ENCODE data around the gene PTPRM. TPM values are rescaled to one million over a fixed set of nuclear protein-coding genes. Genes with fewer than 3 reads are reported as not detected.

PTPRM gene
- total RNA-seq, 1 experiment from 2014 or later, result 6.2 TPM

DNA sequence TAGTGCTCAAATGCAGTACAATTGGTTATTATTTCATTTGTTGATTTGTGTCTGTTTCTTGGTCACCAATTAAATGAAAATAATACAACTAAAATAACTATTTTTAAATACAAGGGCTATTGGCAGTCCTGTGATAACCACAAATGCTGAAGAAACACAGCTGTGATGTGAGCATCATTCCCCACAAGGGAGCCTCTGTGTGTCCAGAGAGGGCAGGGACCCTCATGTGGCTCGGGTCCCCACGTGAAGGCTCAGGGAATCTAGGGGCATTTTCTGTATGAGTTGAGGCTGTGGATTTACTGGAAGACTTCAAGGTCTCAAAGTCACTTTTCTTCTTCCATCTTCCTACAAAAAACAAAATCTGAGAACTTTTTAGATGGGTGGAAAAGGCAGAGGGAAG, 726.1 kb downstream of the PTPRM start:
- H4K8ac ChIP-seq (replicated peaks; ENCODE audit: insufficient read length, low read depth, low read length), result no peak overlapping the region
- H4K20me1 ChIP-seq (ENCODE audit: control insufficient read depth, insufficient read depth, insufficient read length), result no peaks in the 10 kb centered on the region
- H3T11ph ChIP-seq (ENCODE audit: low read length), result no peak overlapping the region
- no peak overlapping the region for H3K23ac ChIP-seq (ENCODE audit: insufficient read length, low read depth, low read length)
- H4K91ac ChIP-seq (ENCODE audit: insufficient read length, low read depth, low read length), result no peak overlapping the region
- no peaks in the 10 kb centered on the region for H3K9me3 ChIP-seq (ENCODE audit: control insufficient read depth, low read depth, low read length)
- H2BK5ac ChIP-seq (ENCODE audit: insufficient read length, low read length), result no peak overlapping the region
- no peak overlapping the region for H3K14ac ChIP-seq (ENCODE audit: insufficient read depth, low read length)
- H3K23me2 ChIP-seq (ENCODE audit: insufficient read length, low read depth, low read length, poor library complexity, severe bottlenecking), result no peaks in the 10 kb centered on the region
- H2BK20ac ChIP-seq (ENCODE audit: low read depth, low read length, poor library complexity, severe bottlenecking), result no peak overlapping the region
- Mint-ChIP-seq H3K27me3 (ENCODE audit: low read depth) (0 out of 2 replicates have a peak, but pooled peaks cover 2% of the 10 kb centered on the region), H3K4me3 (no peak overlapping the region), H3K27ac (no peak overlapping the region), H3K9me3 (no peaks in the 10 kb centered on the region), H3K36me3 (ENCODE audit: insufficient read depth in 1 of 3, low read depth in 3 of 3) (no peaks in the 10 kb centered on the region), H3K4me1 (no peaks in the 10 kb centered on the region)
- H4K5ac ChIP-seq (ENCODE audit: insufficient read length, low read depth, low read length), result no peak overlapping the region
- H2BK15ac ChIP-seq (ENCODE audit: low read depth, low read length), result no peak overlapping the region
- H3K79me1 ChIP-seq (ENCODE audit: insufficient read depth, low read depth, low read length, poor library complexity, severe bottlenecking), result no peaks in the 10 kb centered on the region
- no peak overlapping the region for H2BK120ac ChIP-seq (ENCODE audit: low read depth, low read length, poor library complexity, severe bottlenecking)
- no peak overlapping the region for H3K4me2 ChIP-seq (ENCODE audit: insufficient read depth, insufficient read length, low read length)
- TF ChIP-seq, protein P1, sequence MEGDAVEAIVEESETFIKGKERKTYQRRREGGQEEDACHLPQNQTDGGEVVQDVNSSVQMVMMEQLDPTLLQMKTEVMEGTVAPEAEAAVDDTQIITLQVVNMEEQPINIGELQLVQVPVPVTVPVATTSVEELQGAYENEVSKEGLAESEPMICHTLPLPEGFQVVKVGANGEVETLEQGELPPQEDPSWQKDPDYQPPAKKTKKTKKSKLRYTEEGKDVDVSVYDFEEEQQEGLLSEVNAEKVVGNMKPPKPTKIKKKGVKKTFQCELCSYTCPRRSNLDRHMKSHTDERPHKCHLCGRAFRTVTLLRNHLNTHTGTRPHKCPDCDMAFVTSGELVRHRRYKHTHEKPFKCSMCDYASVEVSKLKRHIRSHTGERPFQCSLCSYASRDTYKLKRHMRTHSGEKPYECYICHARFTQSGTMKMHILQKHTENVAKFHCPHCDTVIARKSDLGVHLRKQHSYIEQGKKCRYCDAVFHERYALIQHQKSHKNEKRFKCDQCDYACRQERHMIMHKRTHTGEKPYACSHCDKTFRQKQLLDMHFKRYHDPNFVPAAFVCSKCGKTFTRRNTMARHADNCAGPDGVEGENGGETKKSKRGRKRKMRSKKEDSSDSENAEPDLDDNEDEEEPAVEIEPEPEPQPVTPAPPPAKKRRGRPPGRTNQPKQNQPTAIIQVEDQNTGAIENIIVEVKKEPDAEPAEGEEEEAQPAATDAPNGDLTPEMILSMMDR (conservative IDR thresholded peaks at IDR 0.05), result no peak
- no CpG with 5 or more reads among the region's 2 CpGs for WGBS (ENCODE audit: extremely low coverage, insufficient read length, low lambda C conversion rate)
- H2AFZ ChIP-seq (ENCODE audit: low read length), result no peak overlapping the region
- H2AK5ac ChIP-seq (ENCODE audit: insufficient read length, low read length), result no peak overlapping the region
- H3K4me1 ChIP-seq (ENCODE audit: insufficient read depth, low read length), result no peaks in the 10 kb centered on the region
- H3K18ac ChIP-seq (ENCODE audit: insufficient read length, low read depth, low read length), result no peak overlapping the region
- no peak overlapping the region for H3K4ac ChIP-seq (ENCODE audit: low read depth, low read length)
- no peaks in the 10 kb centered on the region for H3K27me3 ChIP-seq (ENCODE audit: insufficient read depth, low read length)
- H3K79me2 ChIP-seq (ENCODE audit: insufficient read depth, low read length), result no peaks in the 10 kb centered on the region
- H3K27ac ChIP-seq (ENCODE audit: insufficient read length, low read depth, low read length), result no peak overlapping the region
- no peak for DNase-seq
- no peak overlapping the region for H3K9ac ChIP-seq (ENCODE audit: extremely low read depth, insufficient read length, low read length)
- H3K56ac ChIP-seq (ENCODE audit: insufficient read length, low read depth, low read length), result no peak overlapping the region
- H2BK12ac ChIP-seq (ENCODE audit: insufficient read length, low read depth, low read length), result no peak overlapping the region
